Osteoblast (primary cell): ENCODE data around the gene TBXAS1. TPM values are rescaled to one million over a fixed set of nuclear protein-coding genes. Genes with fewer than 3 reads are reported as not detected.

ENCODE experiments used
- DNase-seq: peaks from one replicate; pipeline ENCODE4 v3.0.0; 2011; ENCODE audit warnings: low spot score, mixed read lengths; ENCODE audit not compliant: insufficient read length; ENCODE audit errors: missing footprints
- H2AFZ ChIP-seq: 2 replicates; pipeline ENCODE4 v1.6.0; 2011; ENCODE audit warnings: mild to moderate bottlenecking, low read length
- H3K27ac ChIP-seq: 2 replicates; pipeline ENCODE4 v1.5.1; 2011; ENCODE audit warnings: mild to moderate bottlenecking, low read depth, low read length, moderate library complexity
- H3K27me3 ChIP-seq: 2 replicates; pipeline ENCODE4 v1.6.0; 2012; ENCODE audit warnings: mild to moderate bottlenecking, control low read depth, inconsistent platforms, low read length, moderate library complexity; ENCODE audit not compliant: insufficient read depth
- H3K36me3 ChIP-seq: 2 replicates; pipeline ENCODE4 v1.5.1; 2011; ENCODE audit warnings: mild to moderate bottlenecking, low read length, control low read depth, moderate library complexity; ENCODE audit not compliant: insufficient read depth
- H3K4me1 ChIP-seq: 2 replicates; pipeline ENCODE4 v1.5.1; 2011; ENCODE audit warnings: mild to moderate bottlenecking, low read length, control low read depth, moderate library complexity; ENCODE audit not compliant: insufficient read depth
- H3K4me2 ChIP-seq: 2 replicates; pipeline ENCODE4 v1.6.0; 2011; ENCODE audit warnings: mild to moderate bottlenecking, low read length; ENCODE audit not compliant: insufficient read depth
- H3K4me3 ChIP-seq: fragments of 200-600 bp; sonication (generic); 3 replicates; pipeline ENCODE4 v1.5.1; 2012; ENCODE audit warnings: mild to moderate bottlenecking, low read length, inconsistent platforms; ENCODE audit not compliant: insufficient read depth
- H3K79me2 ChIP-seq: 2 replicates; pipeline ENCODE4 v1.6.0; 2012; ENCODE audit warnings: mild to moderate bottlenecking, low read length, control low read depth, inconsistent platforms; ENCODE audit not compliant: insufficient read depth
- H3K9me3 ChIP-seq: 2 replicates; pipeline ENCODE4 v1.5.1; 2011; ENCODE audit warnings: low read depth, low read length, control low read depth
- H4K20me1 ChIP-seq: 2 replicates; pipeline ENCODE4 v1.6.0; 2012; ENCODE audit warnings: mild to moderate bottlenecking, low read length, control low read depth; ENCODE audit not compliant: insufficient read depth
- CTCF ChIP-seq: IDR thresholded peaks from 2 replicates; pipeline ENCODE4 v1.5.1; 2011; ENCODE audit warnings: mild to moderate bottlenecking, low read depth, low read length, moderate library complexity; ENCODE audit errors: extremely low read depth
- total RNA-seq: library from RNA; depleted of rRNA; stranded (reverse); fragments of >200 nt; gene quantifications from 2 replicates; pipeline ENCODE4 v1.2.3, GENCODE V29; 2012

The TBXAS1 gene
- total RNA-seq, 1 donor, result 0.72 TPM

- Histone ChIP-seq H3K9me3 (no peaks in the 10 kb centered on the region), H3K36me3 (no peaks in the 10 kb centered on the region), H3K4me2 (no peak overlapping the region), H3K27ac (no peak overlapping the region), H3K27me3 (peaks cover 3% of the 10 kb centered on the region), H4K20me1 (no peaks in the 10 kb centered on the region), H2AFZ (no peak overlapping the region), H3K4me1 (no peaks in the 10 kb centered on the region), H3K79me2 (no peaks in the 10 kb centered on the region), H3K4me3 (no peak overlapping the region)
- TF ChIP-seq CTCF, result no peak
- no peak for DNase-seq
These were observed 137.0 kb downstream of the TBXAS1 start for GRCh38 chr7:139965942-139966628.

- Histone ChIP-seq H3K27me3 (peaks cover 10% of the 10 kb centered on the region), H3K36me3 (no peaks in the 10 kb centered on the region), H3K27ac (no peak overlapping the region), H3K4me2 (no peak overlapping the region), H3K79me2 (no peaks in the 10 kb centered on the region), H4K20me1 (no peaks in the 10 kb centered on the region), H3K9me3 (no peaks in the 10 kb centered on the region), H3K4me3 (no peak overlapping the region), H2AFZ (no peak overlapping the region), H3K4me1 (no peaks in the 10 kb centered on the region)
- no peak for TF ChIP-seq CTCF
- DNase-seq, result no peak
These were observed 137.9 kb downstream of the TBXAS1 start for GRCh38 chr7:139966949-139967348.

GRCh38 chr7:139968931-139969330, 139.9 kb downstream of the TBXAS1 start:
- Histone ChIP-seq H3K4me1 (no peaks in the 10 kb centered on the region), H3K27ac (no peak overlapping the region), H3K4me3 (no peak overlapping the region), H3K36me3 (no peaks in the 10 kb centered on the region), H3K79me2 (no peaks in the 10 kb centered on the region), H3K9me3 (no peaks in the 10 kb centered on the region), H3K4me2 (no peak overlapping the region), H4K20me1 (no peaks in the 10 kb centered on the region), H3K27me3 (peaks cover 10% of the 10 kb centered on the region), H2AFZ (no peak overlapping the region)
- DNase-seq, result no peak
- no peak for TF ChIP-seq CTCF

GRCh38 chr7:139972029-139972428, 143.0 kb downstream of the TBXAS1 start:
- no peak for TF ChIP-seq CTCF
- Histone ChIP-seq H3K36me3 (no peaks in the 10 kb centered on the region), H3K4me1 (no peaks in the 10 kb centered on the region), H4K20me1 (no peaks in the 10 kb centered on the region), H3K79me2 (no peaks in the 10 kb centered on the region), H3K27me3 (peaks cover 10% of the 10 kb centered on the region), H3K4me3 (no peak overlapping the region), H3K27ac (no peak overlapping the region), H2AFZ (no peak overlapping the region), H3K9me3 (no peaks in the 10 kb centered on the region), H3K4me2 (no peak overlapping the region)
- no peak for DNase-seq
